HG03378 (cell line): Measurements from ENCODE around the gene DUT.
"Not testable (repeated sequence)": the region's sequence is repeated elsewhere in the genome, so short reads cannot be mapped to it uniquely, and the experiment has no call there.

Experiments used
- ATAC-seq: cut with Tn5 transposase; IDR thresholded peaks from one replicate; pipeline ENCODE4 v1.9.1; 2021; ENCODE audit warnings: mild to moderate bottlenecking, moderate library complexity; ENCODE audit not compliant: unreplicated experiment

DUT gene

GRCh38 chr15:48326180-48326579 lies 5.0 kb upstream of the DUT start:
- not testable (repeated sequence) for ATAC-seq

- no peak for ATAC-seq
Measured at GRCh38 chr15:48330105-48330785, 984 bp upstream of the DUT start.

- ATAC-seq, result peak; percentile 28
Measured at GRCh38 chr15:48331796-48332641, 790 bp downstream of the DUT start.

GRCh38 chr15:48332642-48333034 lies 1.4 kb downstream of the DUT start:
- ATAC-seq, result no peak

GRCh38 chr15:48333540-48333939 lies 2.3 kb downstream of the DUT start:
- ATAC-seq, result no peak

GRCh38 chr15:48334260-48334659 lies 3.0 kb downstream of the DUT start:
- no peak for ATAC-seq

- no peak for ATAC-seq
Measured at GRCh38 chr15:48336940-48337339, 5.7 kb downstream of the DUT start.

GRCh38 chr15:48337607-48338006 lies 6.4 kb downstream of the DUT start:
- ATAC-seq, result no peak

GRCh38 chr15:48340111-48340510 lies 8.9 kb downstream of the DUT start:
- ATAC-seq, result no peak

GRCh38 chr15:48343865-48344264 lies 12.6 kb downstream of the DUT start:
- no peak for ATAC-seq

- ATAC-seq, result no peak
Measured at GRCh38 chr15:48345516-48345915, 14.3 kb downstream of the DUT start.

GRCh38 chr15:48352474-48353072 lies 21.3 kb downstream of the DUT start:
- ATAC-seq, result peak; percentile 79

- ATAC-seq, result no peak
Measured at GRCh38 chr15:48354694-48355303, 23.6 kb downstream of the DUT start.

- no peak for ATAC-seq
Measured at GRCh38 chr15:48355377-48355776, 24.1 kb downstream of the DUT start.

GRCh38 chr15:48358229-48359152 lies 27.3 kb downstream of the DUT start:
- no peak for ATAC-seq

GRCh38 chr15:48360841-48361240 lies 29.6 kb downstream of the DUT start:
- ATAC-seq, result no peak

GRCh38 chr15:48361685-48362084 lies 30.5 kb downstream of the DUT start:
- ATAC-seq, result no peak

GRCh38 chr15:48363474-48363873 lies 32.2 kb downstream of the DUT start:
- ATAC-seq, result no peak

- ATAC-seq, result no peak
Measured at GRCh38 chr15:48365575-48365974, 34.3 kb downstream of the DUT start.

GRCh38 chr15:48366584-48367312 lies 35.5 kb downstream of the DUT start:
- ATAC-seq, result no peak
